H1 (cell line): ENCODE data around the gene GJC2. TPM values are rescaled to one million over a fixed set of nuclear protein-coding genes. Genes with fewer than 3 reads are reported as not detected.

Source experiments
- CTCF ChIA-PET: fragments of 300-600 bp; sonication (Branson Sonifier 250); formaldehyde crosslinking; loops from one replicate; lab custom pipeline; 2021; ENCODE audit not compliant: partially characterized antibody; lab: Charles Lee
- POLR2A ChIA-PET: fragments of 300-600 bp; sonication (Branson Sonifier 250); formaldehyde crosslinking; loops from one replicate; lab custom pipeline; 2021; ENCODE audit warnings: inconsistent platforms; ENCODE audit not compliant: partially characterized antibody; lab: Charles Lee
- DNase-seq, 2 experiments: peaks; one replicate each; pipeline versions ENCODE4 v3.0.0 to v3.0.0-alpha.2; 2010 to 2022; ENCODE audit warnings: low spot score in 2 of 2, low read depth in 1 of 2, mixed read lengths in 1 of 2
- FAIRE-seq: peaks from 2 replicates; lab custom pipeline; 2011; peaks lifted over from hg19 to GRCh38; lab: Jason Lieb, UNC
- H2AFZ ChIP-seq: 2 replicates; pipeline ENCODE4 v1.8.1; 2012; ENCODE audit warnings: low read length, inconsistent platforms
- H2AK5ac ChIP-seq: 2 replicates; pipeline ENCODE4 v1.6.1; 2013; ENCODE audit warnings: low read depth, low read length
- H2BK120ac ChIP-seq: replicated peaks from 2 replicates; pipeline ENCODE3; 2013; ENCODE audit warnings: low read depth, low read length, inconsistent platforms
- H2BK12ac ChIP-seq: 2 replicates; pipeline ENCODE4 v1.6.1; 2013; ENCODE audit warnings: low read depth, low read length
- H2BK15ac ChIP-seq: 2 replicates; pipeline ENCODE4 v1.6.1; 2013; ENCODE audit warnings: low read length
- H2BK20ac ChIP-seq: 2 replicates; pipeline ENCODE4 v1.6.1; 2013; ENCODE audit warnings: low read length
- H2BK5ac ChIP-seq: 2 replicates; pipeline ENCODE4 v1.6.1; 2013; ENCODE audit warnings: low read depth, low read length
- H3K14ac ChIP-seq: 2 replicates; pipeline ENCODE4 v1.6.1; 2013; ENCODE audit warnings: inconsistent platforms; ENCODE audit not compliant: insufficient read length
- H3K18ac ChIP-seq: 2 replicates; pipeline ENCODE4 v1.6.1; 2013; ENCODE audit warnings: low read length; ENCODE audit errors: extremely low read depth
- H3K23ac ChIP-seq: 2 replicates; pipeline ENCODE4 v1.6.1; 2013; ENCODE audit warnings: inconsistent platforms; ENCODE audit not compliant: insufficient read length
- H3K23me2 ChIP-seq: 2 replicates; pipeline ENCODE4 v1.6.1; 2013; ENCODE audit warnings: low read depth, low read length
- H3K27ac ChIP-seq: 2 replicates; pipeline ENCODE4 v1.6.1; 2011; ENCODE audit warnings: low read depth, low read length, inconsistent platforms
- H3K27me3 ChIP-seq, 4 experiments: replicated peaks in 1 of 4; 1 replicate in 1 of 4; 2 replicates in 3 of 4; pipeline versions ENCODE4 v1.6.1 to v1.8.1; 2011 to 2013; ENCODE audit warnings: low read length in 3 of 4, mild to moderate bottlenecking in 3 of 4, inconsistent platforms in 2 of 4, mixed read lengths in 2 of 4, moderate library complexity in 1 of 4; ENCODE audit not compliant: control insufficient read depth in 3 of 4, insufficient read depth in 3 of 4; ENCODE audit errors: extremely low read depth in 1 of 4
- H3K36me3 ChIP-seq, 4 experiments: 2 replicates each; pipeline versions ENCODE4 v1.6.1 to v1.8.1; 2011 to 2013; ENCODE audit warnings: mild to moderate bottlenecking in 4 of 4, low read length in 3 of 4, moderate library complexity in 2 of 4, control low read depth in 1 of 4, inconsistent platforms in 1 of 4; ENCODE audit not compliant: insufficient read depth in 4 of 4, control insufficient read depth in 2 of 4
- H3K4ac ChIP-seq: replicated peaks from 2 replicates; pipeline ENCODE3; 2013; ENCODE audit warnings: low read length, low read depth, mixed read lengths, inconsistent platforms; ENCODE audit not compliant: insufficient read length
- H3K4me1 ChIP-seq, 4 experiments: replicated peaks in 1 of 4; 1 replicate in 1 of 4; 2 replicates in 3 of 4; pipeline versions ENCODE4 v1.6.1 to v1.8.1; 2011 to 2013; ENCODE audit warnings: low read length in 3 of 4, inconsistent platforms in 2 of 4, mixed read lengths in 1 of 4; ENCODE audit not compliant: insufficient read depth in 4 of 4, control insufficient read depth in 3 of 4
- H3K4me2 ChIP-seq, 2 experiments: 2 replicates each; pipeline versions ENCODE4 v1.6.1 to v1.8.1; 2011 to 2013; ENCODE audit warnings: low read depth in 2 of 2, low read length in 2 of 2, control low read depth in 1 of 2, inconsistent platforms in 1 of 2, mild to moderate bottlenecking in 1 of 2; ENCODE audit not compliant: insufficient read depth in 1 of 2
- H3K4me3 ChIP-seq, 4 experiments: fragments of 200-600, 300-600 bp in 1 of 4; sonication (generic), shearing (Covaris generic), sonication (Bioruptor Twin) in 1 of 4; 2 replicates each; pipeline versions ENCODE4 v1.5.1 to v1.8.1; 2011 to 2016; ENCODE audit warnings: low read length in 4 of 4, low read depth in 3 of 4, control low read depth in 2 of 4, inconsistent platforms in 2 of 4, mild to moderate bottlenecking in 2 of 4, mixed read lengths in 1 of 4, moderate library complexity in 1 of 4; ENCODE audit not compliant: insufficient read depth in 2 of 4; ENCODE audit errors: extremely low read depth in 1 of 4
- H3K56ac ChIP-seq: replicated peaks from 2 replicates; pipeline ENCODE3; 2013; ENCODE audit warnings: low read depth, mild to moderate bottlenecking, mixed read lengths, low read length, inconsistent platforms; ENCODE audit not compliant: insufficient read length
- H3K79me1 ChIP-seq: 2 replicates; pipeline ENCODE4 v1.6.1; 2013; ENCODE audit warnings: low read depth, low read length, control low read depth
- H3K79me2 ChIP-seq, 2 experiments: 2 replicates each; pipeline versions ENCODE4 v1.6.1 to v1.8.1; 2012 to 2013; ENCODE audit warnings: low read length in 2 of 2, mild to moderate bottlenecking in 2 of 2, inconsistent platforms in 1 of 2; ENCODE audit not compliant: insufficient read depth in 2 of 2, control insufficient read depth in 1 of 2
- H3K9ac ChIP-seq, 4 experiments: replicated peaks in 1 of 4; 1 replicate in 1 of 4; 2 replicates in 3 of 4; pipeline versions ENCODE4 v1.6.1 to v1.8.1; 2011 to 2013; ENCODE audit warnings: low read depth in 3 of 4, low read length in 3 of 4, control low read depth in 2 of 4, mild to moderate bottlenecking in 2 of 4, moderate library complexity in 2 of 4, inconsistent platforms in 1 of 4; ENCODE audit errors: extremely low read depth in 1 of 4
- H3K9me3 ChIP-seq, 2 experiments: 2 replicates each; pipeline versions ENCODE4 v1.6.1 to v1.8.1; 2012 to 2013; ENCODE audit warnings: mild to moderate bottlenecking in 2 of 2, moderate library complexity in 2 of 2, control low read depth in 1 of 2, inconsistent platforms in 1 of 2, low read depth in 1 of 2, low read length in 1 of 2, mixed read lengths in 1 of 2; ENCODE audit not compliant: insufficient read depth in 2 of 2
- H4K20me1 ChIP-seq, 2 experiments: replicated peaks in 1 of 2; 2 replicates each; pipeline versions ENCODE3 to v1.8.1; 2011 to 2013; ENCODE audit warnings: inconsistent platforms in 2 of 2, low read length in 2 of 2, mild to moderate bottlenecking in 1 of 2; ENCODE audit not compliant: insufficient read depth in 2 of 2, control insufficient read depth in 1 of 2
- H4K5ac ChIP-seq: 2 replicates; pipeline ENCODE4 v1.6.1; 2013; ENCODE audit warnings: low read length, low read depth, mixed read lengths, inconsistent platforms; ENCODE audit not compliant: insufficient read length
- H4K8ac ChIP-seq: 2 replicates; pipeline ENCODE4 v1.8.0; 2013; ENCODE audit warnings: mild to moderate bottlenecking, moderate library complexity, low read length, inconsistent platforms; ENCODE audit not compliant: insufficient read depth; ENCODE audit errors: extremely low read depth
- H4K91ac ChIP-seq: replicated peaks from 2 replicates; pipeline ENCODE3; 2013; ENCODE audit warnings: low read length, mixed read lengths, inconsistent platforms; ENCODE audit not compliant: insufficient read length
- WGBS, 2 experiments: shearing (Covaris generic) in 1 of 2; methylation state at CpG; one replicate each; pipeline versions ENCODE4 v1.1.6 to v1.1.7; 2013 to 2015; ENCODE audit warnings: low lambda C conversion rate in 2 of 2, mixed read lengths in 2 of 2, inconsistent platforms in 1 of 2, low coverage in 1 of 2, missing lambda C conversion rate in 1 of 2; ENCODE audit not compliant: insufficient replicate concordance in 2 of 2, insufficient coverage in 1 of 2, insufficient read length in 1 of 2; ENCODE audit errors: extremely low coverage in 1 of 2, missing lambda C conversion rate in 1 of 2; 5-methylcytosine and 5-hydroxymethylcytosine counted together
- polyA plus RNA-seq, 7 experiments: library from polyadenylated mRNA; depleted of rRNA in 3 of 7; stranded (reverse) in 5 of 7; unstranded in 2 of 7; fragments of >200 nt in 5 of 7; fragments of 200-250 nt in 2 of 7; gene quantifications; 1 replicate in 5 of 7; 2 replicates in 1 of 7; 4 replicates in 1 of 7; pipeline versions ENCODE4 v1.2.1 to v1.2.3, GENCODE V29; 2011 to 2013; ENCODE audit warnings: missing spikeins in 2 of 7, mixed read lengths in 2 of 7
- total RNA-seq: library from RNA; stranded (reverse); fragmentation: NEBNext Ultra II Directional; extraction: Animal tissue kit (Norgen Biotek cat#: 25700); gene quantifications from 2 replicates; pipeline ENCODE4 v1.2.1, GENCODE V29; 2021

Gene GJC2
- total and polyA plus RNA-seq, 2 of the 8 experiments (the other 6 are each of a cell fraction or from before 2014, with no cell fraction given): 0.17 to 0.54 TPM

DNA sequence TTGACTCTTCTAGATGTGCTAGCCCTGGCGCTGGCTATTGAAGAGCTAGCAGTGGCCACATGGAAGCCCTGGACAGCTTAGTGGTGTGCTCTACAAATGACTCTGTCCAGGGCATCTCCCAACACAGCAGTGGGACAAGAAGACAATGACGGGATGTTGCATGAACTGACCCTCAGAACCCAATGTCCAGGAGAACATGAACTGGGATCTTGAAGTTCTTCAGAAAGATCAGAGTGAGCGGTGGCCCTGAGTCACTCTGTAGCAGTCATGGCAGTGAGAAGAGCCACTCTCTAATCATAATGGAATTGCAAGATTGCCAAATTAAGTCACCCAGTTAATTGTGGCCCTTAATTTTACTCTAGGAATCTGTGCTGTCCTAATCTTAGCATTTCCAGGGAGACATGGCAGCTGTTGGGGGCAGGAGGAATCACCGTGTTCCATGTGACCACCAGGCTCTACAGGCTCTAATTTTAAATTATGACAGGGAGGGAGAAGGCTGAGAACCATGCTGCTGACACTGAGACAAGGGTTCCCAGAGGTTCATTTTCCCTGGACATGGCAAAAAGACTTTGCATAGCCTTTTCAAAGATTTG is 47.9 kb downstream of the GJC2 start:
- Histone ChIP-seq H2BK120ac (no peak overlapping the region), H3K4me2 (no peak overlapping the region), H4K20me1 (no peaks in the 10 kb centered on the region), H3K9ac (no peak overlapping the region), H3K14ac (no peak overlapping the region), H3K18ac (no peak overlapping the region), H3K56ac (no peak overlapping the region), H3K23me2 (no peaks in the 10 kb centered on the region; the same call in 1 of the 2 replicates), H3K4me3 (no peak overlapping the region), H2BK5ac (no peak overlapping the region), H3K27me3 (0 out of 7 replicates have a peak, but pooled peaks cover 0 to 2% (median 0%) of the 10 kb centered on the region in 4 experiments), H4K8ac (no peak overlapping the region), H3K9me3 (peaks cover 20 to 25% of the 10 kb centered on the region in 2 experiments), H3K36me3 (no peaks in the 10 kb centered on the region), H3K4ac (no peak overlapping the region), H2AK5ac (no peak overlapping the region), H4K5ac (no peak overlapping the region), H3K4me1 (no peaks in the 10 kb centered on the region), H3K79me2 (no peaks in the 10 kb centered on the region), H2BK20ac (no peak overlapping the region), H4K91ac (no peak overlapping the region), H3K79me1 (no peaks in the 10 kb centered on the region), H2BK15ac (no peak overlapping the region), H2AFZ (no peak overlapping the region), H3K27ac (no peak overlapping the region), H2BK12ac (no peak overlapping the region), H3K23ac (no peak overlapping the region)
- FAIRE-seq (no peak), DNase-seq (no peak)
- ChIA-PET CTCF (no interaction called here), POLR2A (no interaction called here)
- WGBS, 2 experiments: 89% methylated on average over 4 of the region's 4 CpGs; no CpG with 5 or more reads in 1 of the 2 experiments
